LHCN-M2 (cell line): ENCODE data around the gene SELENOF. TPM values are rescaled to one million over a fixed set of nuclear protein-coding genes. Genes with fewer than 3 reads are reported as not detected.
"Not testable (repeated sequence)": the region's sequence is repeated elsewhere in the genome, so short reads cannot be mapped to it uniquely, and the experiment has no call there.

Source experiments
- DNase-seq: peaks from one replicate; pipeline ENCODE4 v3.0.0-alpha.2; 2012; ENCODE audit warnings: low read depth
- total RNA-seq: library from RNA; depleted of rRNA; stranded (reverse); fragments of >200 nt; gene quantifications from 2 replicates; pipeline ENCODE4 v1.2.3, GENCODE V29; 2014

Gene SELENOF
- total RNA-seq, 1 experiment from 2014 or later = 165 TPM

DNA sequence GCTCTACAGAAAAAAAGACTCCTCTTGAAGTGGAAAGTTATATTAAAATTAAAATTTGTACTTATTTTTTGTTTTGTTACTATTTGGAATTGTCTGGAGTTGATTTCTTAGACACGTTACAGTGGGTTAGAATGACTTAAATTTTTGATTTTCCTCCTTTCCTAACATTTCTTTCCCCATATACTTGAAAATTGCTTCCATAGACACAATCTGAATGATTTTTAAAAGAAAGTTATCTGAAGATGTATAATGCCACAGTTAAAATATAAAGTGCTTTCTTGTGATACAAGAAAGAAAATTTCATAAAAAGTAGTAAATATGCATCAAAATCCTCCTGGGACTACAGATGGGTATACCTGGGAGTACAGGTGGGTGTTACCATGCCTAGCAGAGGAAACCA, 2.8 kb upstream of the SELENOF start:
- DNase-seq = no peak

GRCh38 chr1:86915737-86916235, 1.9 kb upstream of the SELENOF start:
- no peak for DNase-seq

- DNase-seq = peak; percentile 57
Observed at GRCh38 chr1:86914998-86915736, 1.2 kb upstream of the SELENOF start.

DNA sequence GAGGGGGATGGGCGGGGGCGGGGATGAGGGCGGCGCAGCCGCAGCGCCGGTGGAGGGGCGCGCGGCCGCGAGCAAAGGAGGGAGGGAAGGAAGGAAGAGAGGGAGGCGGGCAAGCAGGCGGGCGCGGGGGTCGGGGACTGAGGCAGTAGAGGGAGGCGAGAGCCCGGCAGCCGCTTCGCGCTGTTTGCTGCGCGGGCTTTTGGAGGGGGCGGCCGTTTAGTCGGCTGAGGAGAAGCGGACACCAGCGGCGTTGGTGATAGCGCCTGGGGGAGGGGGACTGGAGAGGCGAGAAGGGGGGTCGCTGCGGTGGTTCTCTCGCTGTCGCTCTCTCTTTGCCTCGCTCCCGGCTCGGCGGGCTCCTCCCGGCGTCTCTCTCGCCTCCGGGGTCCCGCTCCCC, 673 bp upstream of the SELENOF start, which contains the start of gene HS2ST1:
HS2ST1 (plus strand) TSS at position 35 of the 397 bp plus-strand sequence.
- DNase-seq = no peak

DNA sequence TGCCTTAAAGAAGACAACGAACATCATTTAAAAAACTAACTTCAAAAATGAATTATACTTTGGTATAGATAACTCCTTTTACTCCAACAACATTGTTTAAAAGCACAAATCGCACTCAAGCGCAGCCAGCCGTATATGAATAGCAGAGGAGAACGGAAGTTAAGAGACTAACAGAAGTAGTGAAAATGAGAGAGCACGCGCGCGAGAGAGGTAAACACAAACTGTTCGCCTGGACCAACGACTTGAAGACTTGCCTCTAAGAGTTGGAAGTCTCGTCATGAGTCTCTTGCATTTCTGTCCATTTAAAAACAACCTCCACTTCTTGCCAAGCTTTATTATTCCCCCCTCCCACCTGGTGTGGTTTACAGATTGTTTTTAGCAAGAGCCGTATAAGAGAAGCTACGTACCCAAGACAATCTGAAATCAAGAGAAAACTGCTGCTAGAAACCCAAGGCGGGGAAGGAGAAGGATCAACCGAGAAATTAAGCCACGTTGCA, 479 bp downstream of the SELENOF start:
- DNase-seq = peak; percentile 34

DNA sequence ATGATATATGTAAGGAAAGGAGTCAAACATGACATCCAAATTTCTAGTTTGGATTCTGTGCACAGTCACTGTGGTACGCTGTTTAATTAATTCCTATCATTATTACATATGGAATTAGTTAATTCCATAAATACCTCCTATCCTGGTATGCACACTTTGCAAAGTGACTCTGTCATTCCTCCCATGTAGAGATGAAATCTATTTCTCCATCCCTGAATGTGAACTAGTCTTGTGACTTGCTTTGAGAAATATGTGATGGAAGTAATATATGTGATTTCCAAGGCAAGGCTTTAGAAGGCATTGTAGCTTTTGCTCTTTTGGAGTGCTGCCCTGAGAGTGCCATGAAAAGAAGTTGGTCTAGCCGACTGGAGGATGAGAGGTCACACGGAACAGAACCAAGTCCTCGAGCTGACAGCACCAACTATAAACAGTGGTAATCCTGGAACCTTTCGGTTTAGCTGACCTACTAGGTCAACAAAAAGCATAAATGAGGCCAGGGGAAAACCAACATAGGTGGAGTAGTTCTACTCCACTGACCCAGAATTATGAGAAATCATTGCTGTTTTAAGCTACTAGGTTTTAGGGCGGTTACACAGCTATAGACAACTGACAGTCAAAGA, 1.5 kb downstream of the SELENOF start:
- DNase-seq = no peak

- no peak for DNase-seq
Observed at GRCh38 chr1:86906419-86906818, 7.5 kb downstream of the SELENOF start.

GRCh38 chr1:86905875-86906274, 8.1 kb downstream of the SELENOF start:
- DNase-seq = no peak

DNA sequence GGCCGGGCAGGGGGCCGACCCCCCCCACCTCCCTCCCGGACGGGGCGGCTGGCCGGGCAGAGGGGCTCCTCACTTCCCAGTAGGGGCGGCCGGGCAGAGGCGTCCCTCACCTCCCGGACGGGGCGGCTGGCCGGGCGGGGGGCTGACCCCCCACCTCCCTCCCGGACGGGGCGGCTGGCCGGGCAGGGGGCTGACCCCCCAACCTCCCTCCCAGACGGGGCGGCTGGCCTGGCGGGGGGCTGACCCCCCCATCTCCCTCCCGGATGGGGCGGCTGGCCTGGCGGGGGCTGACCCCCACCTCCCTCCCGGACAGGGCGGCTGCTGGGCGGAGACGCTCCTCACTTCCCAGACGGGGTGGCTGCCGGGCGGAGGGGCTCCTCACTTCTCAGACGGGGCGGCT, 14.5 kb downstream of the SELENOF start:
- not testable (repeated sequence) for DNase-seq

DNA sequence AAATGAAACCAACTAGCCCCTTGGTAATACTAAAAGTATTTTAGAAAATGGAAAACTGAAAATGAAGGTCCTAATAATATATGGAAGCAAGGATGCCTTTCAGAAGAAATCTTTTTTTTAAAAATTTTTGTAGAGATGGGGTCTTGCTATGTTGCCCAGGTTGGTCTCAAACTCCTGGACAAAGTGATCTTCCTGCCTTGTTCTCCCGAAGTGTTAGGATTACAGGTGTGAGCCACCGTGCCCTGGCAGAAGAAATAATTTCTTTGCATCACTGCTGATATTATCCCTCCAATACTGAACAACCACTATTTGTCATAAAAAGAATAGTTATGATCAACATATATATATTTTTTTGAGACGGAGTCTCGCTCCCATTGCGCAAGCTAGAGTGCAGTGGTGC, 25.6 kb downstream of the SELENOF start:
- no peak for DNase-seq

- DNase-seq = no peak
Observed at GRCh38 chr1:86887479-86888162, 26.3 kb downstream of the SELENOF start.

GRCh38 chr1:86875722-86876121, 38.2 kb downstream of the SELENOF start:
- no peak for DNase-seq

- no peak for DNase-seq
Observed at GRCh38 chr1:86872086-86872485, 41.8 kb downstream of the SELENOF start.

- no peak for DNase-seq
Observed at GRCh38 chr1:86871001-86871400, 42.9 kb downstream of the SELENOF start.

GRCh38 chr1:86868477-86868876, 45.4 kb downstream of the SELENOF start:
- peak; percentile 27 for DNase-seq

GRCh38 chr1:86867278-86867677, 46.6 kb downstream of the SELENOF start:
- not testable (repeated sequence) for DNase-seq

GRCh38 chr1:86866665-86867064, 47.3 kb downstream of the SELENOF start:
- DNase-seq = peak; percentile 44

GRCh38 chr1:86865973-86866637, 47.8 kb downstream of the SELENOF start:
- DNase-seq = no peak

DNA sequence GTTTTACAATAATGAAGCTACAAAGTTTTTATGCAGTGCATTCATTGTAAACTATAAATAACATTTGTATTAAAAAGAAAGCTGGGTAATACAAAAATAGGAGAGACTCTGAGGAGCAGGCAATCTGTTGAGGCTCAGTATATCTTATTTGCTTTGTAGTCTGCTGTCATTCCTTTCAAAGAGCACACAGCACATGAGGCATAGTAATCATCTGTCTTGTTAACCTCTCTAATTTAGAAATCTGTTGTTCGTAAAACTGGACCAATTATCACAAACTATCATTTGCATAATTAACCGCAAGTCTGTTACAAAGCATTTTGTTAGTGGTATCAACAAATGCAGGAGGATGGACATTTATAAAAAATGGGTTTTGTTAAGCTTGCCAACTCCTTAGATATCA, 51.0 kb downstream of the SELENOF start:
- no peak for DNase-seq

DNA sequence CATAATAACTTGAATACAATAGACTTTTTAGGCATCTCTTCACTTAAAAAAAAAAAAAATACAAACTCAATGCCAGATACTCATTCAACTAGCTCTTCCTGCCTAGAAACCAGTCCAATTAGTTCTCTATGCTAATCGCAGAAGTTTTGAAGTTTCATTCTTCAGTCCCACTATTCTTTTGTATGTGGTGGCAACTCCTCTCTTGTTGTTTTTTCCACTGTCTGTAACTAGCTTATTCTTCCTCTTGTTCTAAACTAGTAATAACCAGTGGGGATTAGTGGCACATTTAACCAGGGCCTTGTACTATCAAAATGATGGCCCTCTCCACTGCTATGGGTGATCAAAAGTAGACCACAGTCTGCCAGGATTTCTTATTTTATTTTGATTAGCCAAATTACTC, 52.5 kb downstream of the SELENOF start:
- DNase-seq = no peak

DNA sequence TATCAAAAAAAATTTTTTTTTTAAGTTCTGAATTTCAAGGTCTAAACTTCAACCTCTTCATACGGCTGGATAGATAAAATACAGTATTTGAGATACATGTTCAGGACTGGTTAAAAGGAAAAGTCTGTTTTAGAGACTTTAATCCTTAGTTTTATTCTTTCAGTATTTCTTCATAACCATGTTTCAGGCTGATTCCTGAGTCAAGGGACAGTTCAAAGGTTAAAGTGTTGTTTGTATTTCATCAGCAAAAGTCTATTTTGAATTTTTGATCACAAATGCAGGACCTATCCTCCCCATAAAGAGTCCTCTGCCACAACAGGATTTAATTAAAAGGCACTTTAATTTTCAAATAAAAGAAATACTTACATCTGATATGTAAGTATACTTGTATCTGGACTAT, 53.5 kb downstream of the SELENOF start:
- no peak for DNase-seq

GRCh38 chr1:86860020-86860419, 53.9 kb downstream of the SELENOF start:
- no peak for DNase-seq
